ENCODE measurements around the gene TM9SF4. TPM values are rescaled to one million over a fixed set of nuclear protein-coding genes. Genes with fewer than 3 reads are reported as not detected.
"Not testable (repeated sequence)": the region's sequence is repeated elsewhere in the genome, so short reads cannot be mapped to it uniquely, and the experiment has no call there.

The TM9SF4 gene
- total RNA-seq, 1 experiment from 2014 or later: 7.4 TPM

DNA sequence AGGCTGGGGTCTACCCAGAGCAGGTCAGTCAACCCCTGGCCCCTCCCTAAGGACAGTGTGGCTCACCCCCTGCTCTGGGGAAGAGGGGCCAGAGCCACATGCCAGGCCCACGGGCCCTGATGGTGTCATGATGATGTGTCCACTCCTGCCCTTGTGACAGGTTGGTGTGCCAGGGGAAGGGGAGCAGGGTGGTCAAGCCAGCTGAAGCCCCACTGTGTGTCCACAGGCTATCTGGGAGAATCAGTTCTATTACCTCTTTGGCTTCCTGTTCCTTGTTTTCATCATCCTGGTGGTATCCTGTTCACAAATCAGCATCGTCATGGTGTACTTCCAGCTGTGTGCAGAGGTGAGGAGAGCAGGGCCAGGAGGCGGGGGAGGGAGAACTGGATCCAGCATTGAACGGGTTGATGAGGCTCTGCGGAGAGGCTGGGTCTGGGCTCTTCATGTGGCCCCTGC lies 50.3 kb downstream of the TM9SF4 start:
- Histone ChIP-seq H3K4me3 (no peak overlapping the region), H3K36me3 (peaks cover 50% of the 10 kb centered on the region), H3K9me3 (no peaks in the 10 kb centered on the region), H3K27me3 (no peaks in the 10 kb centered on the region)
- DNase-seq: no peak

DNA sequence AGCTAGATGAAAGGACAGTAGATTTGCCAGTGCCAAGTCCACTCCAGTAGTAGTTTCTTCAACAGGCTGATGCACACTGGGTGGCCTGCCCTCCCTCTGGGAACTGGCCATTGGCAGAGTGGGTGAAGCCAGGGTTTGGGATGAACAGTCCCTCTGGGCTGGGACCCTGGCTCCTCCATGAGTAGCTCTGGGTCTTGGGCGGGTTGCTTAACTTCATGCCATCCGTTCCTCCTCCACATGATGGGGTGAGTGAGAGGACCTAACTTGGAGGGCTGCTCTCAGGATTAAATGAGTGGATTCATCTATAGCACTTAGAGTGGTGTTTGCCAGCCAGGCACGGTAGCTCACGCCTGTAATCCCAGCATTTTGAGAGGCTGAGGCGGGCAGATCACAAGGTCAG lies 50.8 kb downstream of the TM9SF4 start:
- no peak for DNase-seq
- peaks cover 47% of the 10 kb centered on the region for H3K36me3 ChIP-seq

DNA sequence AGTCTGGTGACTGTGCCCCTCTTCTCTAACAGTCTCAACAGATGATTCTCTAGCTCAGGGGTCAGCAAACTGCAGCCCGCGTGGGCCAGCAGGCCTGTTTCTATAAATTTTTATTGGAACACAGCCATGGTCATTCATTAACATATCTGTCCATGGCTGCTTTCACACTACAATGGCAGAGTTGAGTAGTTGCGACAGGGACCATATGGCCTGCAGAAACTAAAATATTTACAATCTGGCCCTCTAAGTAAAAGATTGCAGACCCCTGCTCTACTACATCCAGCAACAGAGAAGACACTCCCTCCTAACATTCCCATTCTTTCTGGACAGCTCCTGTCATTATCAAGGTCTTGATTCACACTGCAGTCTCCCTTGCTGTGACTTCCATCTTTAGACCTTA lies 52.8 kb downstream of the TM9SF4 start:
- no peak for DNase-seq
- H3K4me3 ChIP-seq: no peak overlapping the region
- peaks cover 51% of the 10 kb centered on the region for H3K36me3 ChIP-seq
- H3K27me3 ChIP-seq: no peaks in the 10 kb centered on the region
- no peaks in the 10 kb centered on the region for H3K9me3 ChIP-seq

More for the DNA sequence above, 50.8 kb downstream of the TM9SF4 start:
- Histone ChIP-seq H3K27me3 (no peaks in the 10 kb centered on the region), H3K4me3 (no peak overlapping the region), H3K9me3 (no peaks in the 10 kb centered on the region)

DNA sequence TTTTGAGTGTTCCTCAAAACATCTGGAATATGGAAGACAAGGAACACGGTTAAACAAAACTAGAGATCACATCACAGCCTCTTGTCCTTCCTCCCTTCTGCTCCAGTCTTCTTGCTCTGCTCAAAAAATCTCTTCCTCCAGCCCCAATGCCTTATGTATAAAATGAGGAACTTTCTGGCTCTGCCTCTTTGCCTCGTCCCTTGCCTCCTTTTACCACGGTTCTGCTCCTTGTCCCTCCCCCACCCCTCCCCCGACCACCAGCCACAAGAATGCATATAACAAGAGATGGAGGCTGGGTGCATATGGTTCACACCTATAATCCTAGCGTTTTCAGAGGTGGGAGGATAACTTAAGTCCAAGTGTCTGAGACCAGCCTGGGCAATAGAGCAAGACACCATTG lies 54.4 kb downstream of the TM9SF4 start:
- DNase-seq: no peak
- Histone ChIP-seq H3K9me3 (no peaks in the 10 kb centered on the region), H3K27me3 (no peaks in the 10 kb centered on the region), H3K36me3 (peaks cover 37% of the 10 kb centered on the region), H3K4me3 (no peak overlapping the region)

DNA sequence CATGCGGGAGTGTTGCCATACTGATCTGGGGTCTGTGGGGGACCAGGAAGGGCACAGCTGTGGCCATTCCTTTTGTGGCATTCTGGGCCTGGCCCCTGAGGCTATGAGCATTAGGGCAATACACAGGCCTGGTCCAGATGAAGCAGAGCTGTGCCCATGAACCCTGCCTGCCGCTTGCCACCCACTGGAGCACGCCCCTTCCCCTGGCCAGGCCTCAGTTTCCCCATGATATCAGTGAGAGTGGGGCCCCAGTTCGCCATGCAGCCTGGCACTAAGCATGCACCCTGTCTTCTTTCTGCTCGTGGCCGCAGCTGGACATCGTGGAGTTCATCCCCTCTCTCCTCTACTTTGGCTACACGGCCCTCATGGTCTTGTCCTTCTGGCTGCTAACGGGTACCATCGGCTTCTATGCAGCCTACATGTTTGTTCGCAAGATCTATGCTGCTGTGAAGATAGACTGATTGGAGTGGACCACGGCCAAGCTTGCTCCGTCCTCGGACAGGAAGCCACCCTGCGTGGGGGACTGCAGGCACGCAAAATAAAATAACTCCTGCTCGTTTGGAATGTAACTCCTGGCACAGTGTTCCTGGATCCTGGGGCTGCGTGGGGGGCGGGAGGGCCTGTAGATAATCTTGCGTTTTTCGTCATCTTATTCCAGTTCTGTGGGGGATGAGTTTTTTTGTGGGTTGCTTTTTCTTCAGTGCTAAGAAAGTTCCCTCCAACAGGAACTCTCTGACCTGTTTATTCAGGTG lies 55.6 kb downstream of the TM9SF4 start:
- Histone ChIP-seq H3K27me3 (no peaks in the 10 kb centered on the region), H3K36me3 (peaks cover 29% of the 10 kb centered on the region), H3K4me3 (no peak overlapping the region), H3K9me3 (no peaks in the 10 kb centered on the region)
- no peak for DNase-seq

GRCh38 chr20:32165836-32166545 lies 56.5 kb downstream of the TM9SF4 start:
- no peak for DNase-seq
- H3K36me3 ChIP-seq: peaks cover 25% of the 10 kb centered on the region
- no peaks in the 10 kb centered on the region for H3K27me3 ChIP-seq
- no peaks in the 10 kb centered on the region for H3K9me3 ChIP-seq
- H3K4me3 ChIP-seq: no peak overlapping the region

DNA sequence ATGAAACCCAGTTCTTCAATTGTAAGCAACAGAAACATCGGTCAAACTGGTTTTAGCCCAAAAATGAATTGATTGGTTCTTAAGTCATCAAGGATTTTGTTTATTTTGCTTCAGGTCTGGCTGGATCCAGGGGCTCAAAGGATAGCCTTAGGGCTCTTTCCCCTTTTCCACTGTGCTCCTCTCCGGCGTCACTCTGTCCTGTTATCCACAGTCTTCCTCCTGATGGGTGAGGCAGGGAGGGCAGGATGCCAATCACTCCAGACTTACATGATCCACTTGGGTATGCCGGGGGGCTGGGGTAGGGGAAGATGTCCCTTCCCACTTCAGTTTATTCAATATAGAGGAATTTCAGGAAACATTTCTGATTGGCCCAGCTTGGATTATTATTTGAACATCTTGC lies 58.0 kb downstream of the TM9SF4 start:
- Histone ChIP-seq H3K4me3 (no peak overlapping the region), H3K9me3 (no peaks in the 10 kb centered on the region), H3K36me3 (peaks cover 13% of the 10 kb centered on the region), H3K27me3 (no peaks in the 10 kb centered on the region)
- no peak for DNase-seq

DNA sequence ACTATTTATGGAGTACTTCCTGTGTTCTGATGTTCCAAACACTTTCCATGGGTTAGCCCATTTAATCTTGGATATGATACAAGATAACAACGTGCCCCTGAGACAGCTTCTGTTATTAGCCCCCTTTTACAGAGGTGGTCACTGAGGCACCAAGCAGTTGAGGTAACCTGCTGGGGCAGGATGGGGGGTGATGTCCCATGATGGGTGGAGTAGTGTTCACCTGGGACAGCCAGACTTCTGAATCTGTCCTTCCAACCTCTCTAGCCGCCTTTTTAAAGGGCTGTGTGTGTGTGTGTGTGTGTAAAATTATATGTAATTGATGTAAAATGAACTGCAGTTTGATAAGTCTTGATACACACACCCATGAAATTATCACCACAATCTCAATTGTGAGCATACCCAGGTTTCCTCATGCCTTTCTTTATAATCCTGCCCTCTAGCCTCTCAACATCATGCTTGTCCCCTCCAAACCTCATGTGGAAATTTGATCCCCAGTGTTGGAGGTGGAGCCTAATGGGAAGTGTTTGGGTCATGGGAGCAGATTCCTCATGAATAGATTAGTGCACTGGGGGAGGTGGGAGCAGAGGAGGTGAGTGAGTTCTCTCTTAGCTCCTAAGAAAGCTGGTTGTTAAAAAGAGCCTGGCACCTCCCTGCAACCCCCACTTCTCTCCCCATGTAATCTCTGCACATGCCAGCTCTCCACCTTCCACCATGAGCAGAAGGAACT lies 58.8 kb downstream of the TM9SF4 start:
- DNase-seq: no peak
- Histone ChIP-seq H3K9me3 (no peaks in the 10 kb centered on the region), H3K4me3 (no peak overlapping the region), H3K27me3 (no peaks in the 10 kb centered on the region), H3K36me3 (peaks cover 13% of the 10 kb centered on the region)

DNA sequence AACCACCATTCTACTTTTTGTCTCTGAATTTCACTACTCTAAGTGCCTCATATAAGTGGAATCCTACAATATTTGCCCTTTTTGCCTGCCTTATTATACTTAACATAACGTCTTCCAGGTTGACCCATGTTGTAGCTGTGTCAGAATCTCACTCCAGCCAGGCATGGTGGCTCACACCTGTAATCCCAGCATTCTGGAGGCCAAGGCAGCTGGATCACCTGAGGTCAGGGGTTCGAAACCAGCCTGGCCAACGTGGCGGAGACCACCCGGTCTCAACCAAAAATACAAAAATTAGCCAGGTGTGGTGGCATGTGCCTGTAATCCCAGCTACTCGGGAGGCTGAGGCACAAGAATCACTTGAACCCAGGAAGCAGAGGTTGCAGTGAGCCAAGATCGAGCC lies 68.2 kb downstream of the TM9SF4 start:
- DNase-seq, H3K9me3 ChIP-seq, H3K27me3 ChIP-seq, H3K4me3 ChIP-seq, H3K36me3 ChIP-seq: not testable (repeated sequence)

DNA sequence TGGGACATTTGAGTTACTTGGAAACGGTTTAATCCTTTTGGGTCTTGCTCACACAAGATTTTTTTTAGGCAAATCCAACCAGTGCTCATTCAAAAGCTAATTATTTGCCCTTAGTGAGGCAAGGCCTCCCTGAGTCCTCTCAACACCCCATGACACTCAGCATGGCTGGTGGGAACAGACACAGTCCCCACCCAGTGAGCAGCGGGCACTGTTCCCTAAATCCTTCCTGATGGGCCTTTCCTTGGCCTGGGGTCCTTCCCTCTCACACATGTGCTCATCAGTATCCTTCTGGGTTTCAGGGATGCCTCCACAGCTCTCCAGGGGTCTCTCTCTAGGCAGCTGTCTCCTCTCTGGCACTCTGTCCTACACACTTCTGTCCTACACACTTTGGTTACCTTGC lies 70.0 kb downstream of the TM9SF4 start:
- Histone ChIP-seq H3K4me3 (no peak overlapping the region), H3K9me3 (no peaks in the 10 kb centered on the region), H3K36me3 (no peaks in the 10 kb centered on the region), H3K27me3 (no peaks in the 10 kb centered on the region)
- no peak for DNase-seq

- H3K27me3 ChIP-seq: no peaks in the 10 kb centered on the region
- no peak for DNase-seq
- no peaks in the 10 kb centered on the region for H3K9me3 ChIP-seq
- no peaks in the 10 kb centered on the region for H3K36me3 ChIP-seq
- no peak overlapping the region for H3K4me3 ChIP-seq
These were observed 70.4 kb downstream of the TM9SF4 start for GRCh38 chr20:32179934-32180333.

GRCh38 chr20:32181606-32182005 lies 72.1 kb downstream of the TM9SF4 start:
- Histone ChIP-seq H3K4me3 (no peak overlapping the region), H3K9me3 (no peaks in the 10 kb centered on the region), H3K27me3 (no peaks in the 10 kb centered on the region), H3K36me3 (no peaks in the 10 kb centered on the region)
- no peak for DNase-seq

DNA sequence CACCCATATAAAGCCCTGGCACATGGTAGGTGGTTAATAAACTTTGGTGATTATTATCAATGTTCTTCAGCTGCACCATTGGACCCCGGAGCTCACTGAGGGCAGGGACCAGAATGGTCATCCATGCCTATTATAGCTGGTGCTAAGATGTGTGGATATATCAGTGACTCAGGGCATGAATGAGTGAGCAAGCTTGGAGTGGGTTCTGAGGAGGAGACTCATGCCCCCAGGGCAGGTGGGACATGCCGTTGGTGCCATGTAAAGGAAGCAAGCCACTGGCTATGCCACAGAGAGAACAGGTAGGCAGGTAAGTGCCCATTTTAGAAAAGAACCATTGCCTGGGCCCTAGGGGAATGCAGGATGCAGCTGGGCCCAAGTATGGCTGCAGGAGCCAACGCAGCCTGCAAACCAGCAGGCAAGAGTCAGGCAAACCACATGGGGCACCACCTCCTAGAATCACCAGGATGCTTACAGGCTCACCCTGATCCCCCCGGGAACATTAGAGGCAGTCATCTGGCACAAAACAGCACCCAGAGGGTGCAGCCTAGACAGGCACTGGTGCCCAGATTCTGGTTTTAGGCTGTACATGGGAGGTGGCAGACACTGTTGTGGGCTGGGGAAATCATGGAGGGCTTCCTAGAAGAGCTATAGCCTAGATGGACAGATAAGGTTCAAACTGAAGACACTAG lies 74.6 kb downstream of the TM9SF4 start:
- no peaks in the 10 kb centered on the region for H3K36me3 ChIP-seq
- no peak for DNase-seq
- no peaks in the 10 kb centered on the region for H3K9me3 ChIP-seq

GRCh38 chr20:32184961-32185603 lies 75.6 kb downstream of the TM9SF4 start:
- Histone ChIP-seq H3K27me3 (no peaks in the 10 kb centered on the region), H3K9me3 (no peaks in the 10 kb centered on the region), H3K4me3 (no peak overlapping the region), H3K36me3 (no peaks in the 10 kb centered on the region)
- DNase-seq: no peak

More for the DNA sequence above, 74.6 kb downstream of the TM9SF4 start:
- Histone ChIP-seq H3K27me3 (no peaks in the 10 kb centered on the region), H3K4me3 (no peak overlapping the region)

GRCh38 chr20:32186506-32186905 lies 77.0 kb downstream of the TM9SF4 start:
- H3K36me3 ChIP-seq: no peaks in the 10 kb centered on the region
- no peaks in the 10 kb centered on the region for H3K27me3 ChIP-seq
- no peak for DNase-seq
- H3K4me3 ChIP-seq: no peak overlapping the region
- H3K9me3 ChIP-seq: no peaks in the 10 kb centered on the region

DNA sequence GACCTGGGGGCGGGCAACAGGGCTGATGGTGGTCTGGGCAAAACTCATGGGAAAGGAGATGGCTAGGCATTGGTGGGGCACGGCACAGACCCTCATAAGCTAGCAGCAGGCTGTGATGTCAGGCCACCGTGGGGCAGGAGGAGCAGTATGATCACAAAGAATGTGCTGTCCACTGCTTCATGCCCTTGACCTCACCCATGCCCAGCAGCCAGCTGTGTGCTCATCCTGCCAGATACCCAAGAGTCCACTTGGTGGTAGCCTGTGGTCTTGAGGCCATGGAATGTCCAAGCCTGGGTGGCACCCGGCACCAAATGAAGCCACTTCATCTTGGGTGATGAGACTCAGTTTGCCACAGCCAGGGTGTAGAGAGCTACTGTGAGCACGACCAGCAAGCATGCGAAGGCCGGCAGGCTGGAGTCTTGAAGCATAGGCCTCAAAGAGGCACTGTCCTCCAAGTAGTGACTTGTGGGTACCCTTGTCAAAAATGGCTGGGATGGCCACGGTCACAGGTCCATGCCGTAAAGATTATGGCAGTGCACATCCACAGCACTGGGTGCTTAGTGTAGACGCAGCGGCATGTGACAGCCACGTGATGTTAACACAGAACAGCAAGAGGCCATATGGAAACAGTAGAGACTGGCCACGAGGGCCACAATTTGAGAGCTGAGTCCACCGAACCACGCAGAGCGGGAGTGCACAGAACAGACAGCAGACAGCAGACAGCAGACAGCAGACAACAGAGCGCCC lies 79.0 kb downstream of the TM9SF4 start:
- no peak for DNase-seq
- no peak overlapping the region for H3K4me3 ChIP-seq
- no peaks in the 10 kb centered on the region for H3K9me3 ChIP-seq
- H3K36me3 ChIP-seq: 0 out of 2 replicates have a peak, but pooled peaks cover 3% of the 10 kb centered on the region
- no peaks in the 10 kb centered on the region for H3K27me3 ChIP-seq
